ENCODE results near the gene CDCA3. TPM values are rescaled to one million over a fixed set of nuclear protein-coding genes. Genes with fewer than 3 reads are reported as not detected.
A peak's percentile ranks its signal among the peaks of the same experiment; 100 is the strongest.

The CDCA3 gene
- total and polyA plus RNA-seq, 7 donors = 0.21 to 3.3 (median 0.86) TPM; not detected in 1

DNA sequence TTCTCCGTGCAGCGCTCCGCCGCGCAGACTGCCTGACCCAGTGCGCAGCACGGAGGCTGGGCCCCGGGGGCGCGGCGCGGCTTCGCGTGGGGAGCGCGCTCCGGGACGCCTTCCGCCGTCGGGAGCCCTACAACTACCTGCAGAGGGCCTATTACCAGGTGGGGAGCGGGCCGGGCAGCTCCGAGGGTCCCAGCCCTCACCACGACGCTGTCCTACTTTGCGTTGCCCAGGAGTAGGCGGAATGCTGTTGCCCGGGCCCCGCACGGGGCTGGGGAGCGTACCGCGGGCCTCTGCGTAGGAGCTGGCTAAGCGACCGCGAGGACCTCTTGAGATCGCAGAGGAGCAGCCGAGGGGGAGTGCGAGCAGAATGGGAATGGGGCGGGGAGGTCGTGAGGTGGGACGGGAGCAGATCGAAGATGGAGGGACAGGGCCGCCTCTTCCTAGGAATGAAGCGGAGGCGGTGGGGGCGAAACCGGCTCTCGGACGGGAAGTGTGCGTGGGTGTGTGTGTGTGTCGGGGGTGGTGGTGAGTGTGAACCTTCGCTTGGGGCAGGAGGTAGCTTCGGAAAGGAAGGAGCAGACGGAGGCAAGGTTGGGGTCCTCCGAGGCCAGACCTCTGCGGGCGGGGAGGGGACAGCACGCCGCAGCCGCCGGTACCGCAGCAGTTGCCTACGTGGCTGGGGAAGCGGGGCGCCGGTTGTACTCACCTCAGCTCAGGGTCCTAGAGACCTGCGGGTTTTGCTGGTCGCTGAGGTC lies 22.1 kb downstream of the CDCA3 start:
- peak in 1 of 2 donors; percentile 45 for DNase-seq
- intact Hi-C loops (cut with DNase I) = loop anchor here (5.0 to 10.0 kb wide), 3 partner anchors 74 to 212 kb away; partner anchors contain the start of gene MLF2 (in 2 of the 2)
- peaks cover 3% of the 10 kb centered on the region for H3K4me1 ChIP-seq

DNA sequence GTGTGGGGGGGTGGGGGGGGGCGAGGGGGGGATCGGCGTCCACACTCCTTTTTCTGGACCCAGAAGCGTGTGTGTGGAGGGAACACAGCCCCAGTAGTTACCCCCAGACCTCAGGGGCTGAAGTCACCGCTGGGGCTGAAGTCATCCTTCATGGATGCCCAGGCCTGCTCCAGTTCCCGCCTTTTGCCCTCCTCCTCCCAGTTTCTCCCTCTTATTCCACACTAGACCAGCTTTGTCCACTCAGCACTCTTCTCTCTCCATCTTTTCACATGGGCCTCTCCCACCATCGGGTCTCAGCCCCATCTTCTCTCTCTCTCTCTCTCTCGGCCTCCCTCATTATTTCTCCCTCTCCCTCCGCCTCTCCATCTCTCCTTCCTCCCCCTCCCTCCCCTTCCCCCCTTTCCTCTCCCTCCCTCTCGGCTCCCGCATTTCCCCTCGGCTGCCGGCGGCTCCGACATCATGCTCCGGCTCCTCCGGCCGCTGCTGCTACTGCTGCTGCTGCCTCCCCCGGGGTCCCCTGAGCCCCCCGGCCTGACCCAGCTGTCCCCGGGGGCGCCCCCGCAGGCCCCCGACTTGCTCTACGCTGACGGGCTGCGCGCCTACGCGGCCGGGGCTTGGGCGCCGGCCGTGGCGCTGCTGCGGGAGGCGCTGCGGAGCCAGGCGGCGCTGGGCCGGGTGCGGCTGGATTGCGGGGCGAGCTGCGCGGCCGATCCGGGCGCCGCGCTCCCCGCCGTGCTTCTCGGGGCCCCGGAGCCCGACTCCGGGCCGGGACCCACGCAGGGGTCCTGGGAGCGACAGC lies 22.9 kb downstream of the CDCA3 start, which contains the start of gene P3H3:
P3H3 (plus strand) TSS at position 426 of the 799 bp plus-strand sequence; CDS start at position 460, 34 bp downstream.
- Histone ChIP-seq H3K27me3 (ENCODE audit: insufficient read depth in 3 of 3, low read length in 2 of 3) (peaks cover 0 to 57% (median 6%) of the 10 kb centered on the region in 3 donors), H3K9me3 (no peaks in the 10 kb centered on the region), H3K4me1 (peaks cover 3% of the 10 kb centered on the region), H3K4me3 (peak within 1 kb of the TSS; percentile 76), H3K36me3 (ENCODE audit: insufficient read depth in 1 of 2, low read depth in 1 of 2) (no peaks in the 10 kb centered on the region), H3K27ac (no peak within 1 kb of the TSS)
- intact Hi-C loops (cut with DNase I) = loop anchor here (2.0 to 10.0 kb wide), 4 partner anchors 73 to 211 kb away; partner anchors contain the start of gene MLF2 (in 2 of the 2)
- 1 to 2% (median 1%) methylated on average over 39 to 60 of the region's 60 CpGs for WGBS, 3 donors
- TF ChIP-seq, protein P1, sequence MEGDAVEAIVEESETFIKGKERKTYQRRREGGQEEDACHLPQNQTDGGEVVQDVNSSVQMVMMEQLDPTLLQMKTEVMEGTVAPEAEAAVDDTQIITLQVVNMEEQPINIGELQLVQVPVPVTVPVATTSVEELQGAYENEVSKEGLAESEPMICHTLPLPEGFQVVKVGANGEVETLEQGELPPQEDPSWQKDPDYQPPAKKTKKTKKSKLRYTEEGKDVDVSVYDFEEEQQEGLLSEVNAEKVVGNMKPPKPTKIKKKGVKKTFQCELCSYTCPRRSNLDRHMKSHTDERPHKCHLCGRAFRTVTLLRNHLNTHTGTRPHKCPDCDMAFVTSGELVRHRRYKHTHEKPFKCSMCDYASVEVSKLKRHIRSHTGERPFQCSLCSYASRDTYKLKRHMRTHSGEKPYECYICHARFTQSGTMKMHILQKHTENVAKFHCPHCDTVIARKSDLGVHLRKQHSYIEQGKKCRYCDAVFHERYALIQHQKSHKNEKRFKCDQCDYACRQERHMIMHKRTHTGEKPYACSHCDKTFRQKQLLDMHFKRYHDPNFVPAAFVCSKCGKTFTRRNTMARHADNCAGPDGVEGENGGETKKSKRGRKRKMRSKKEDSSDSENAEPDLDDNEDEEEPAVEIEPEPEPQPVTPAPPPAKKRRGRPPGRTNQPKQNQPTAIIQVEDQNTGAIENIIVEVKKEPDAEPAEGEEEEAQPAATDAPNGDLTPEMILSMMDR (IDR thresholded peaks at IDR 0.05) = no peak
- ATAC-seq (peak in 3 of 4 donors; percentile 17 to 31 (median 25)), DNase-seq (peak in 1 of 2 donors; percentile 39)

More for the DNA sequence above, 22.1 kb downstream of the CDCA3 start:
- 1 to 5% (median 2%) methylated on average over 58 to 71 of the region's 71 CpGs for WGBS, 3 donors
- Histone ChIP-seq H3K9me3 (no peaks in the 10 kb centered on the region), H3K36me3 (ENCODE audit: insufficient read depth in 1 of 2, low read depth in 1 of 2) (peaks cover 0 to 2% of the 10 kb centered on the region in 2 donors), H3K27me3 (ENCODE audit: insufficient read depth in 3 of 3, low read length in 2 of 3) (peaks cover 0 to 49% (median 6%) of the 10 kb centered on the region in 3 donors), H3K4me3 (peak overlapping the region; percentile 76), H3K27ac (no peak overlapping the region)
- TF ChIP-seq, protein P1 (IDR thresholded peaks at IDR 0.05) = no peak
- peak in 3 of 4 donors; percentile 11 to 23 (median 13) for ATAC-seq

DNA sequence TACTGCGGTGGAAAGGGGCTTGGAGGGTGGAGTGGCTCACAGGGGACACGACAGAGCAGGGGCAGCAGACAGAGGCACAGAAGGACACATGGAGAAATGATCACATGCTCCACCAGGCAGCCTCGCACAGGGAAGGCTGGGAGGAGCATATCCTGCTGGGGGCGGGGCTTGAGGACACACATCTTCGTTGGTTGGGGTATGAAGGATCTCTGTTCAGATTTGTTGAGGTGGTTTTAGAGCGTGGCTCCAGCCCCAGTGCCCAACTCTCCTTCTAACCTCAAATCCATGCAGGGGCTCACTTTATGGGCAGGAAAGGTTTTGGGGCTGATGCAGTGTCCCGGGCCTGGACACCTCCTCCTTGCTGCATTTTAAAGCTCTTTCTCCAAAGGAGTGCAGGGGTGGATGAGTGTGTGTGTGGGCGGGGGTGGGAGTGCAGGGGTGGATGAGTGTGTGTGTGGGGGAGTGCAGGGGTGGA lies 23.6 kb downstream of the CDCA3 start:
- Histone ChIP-seq H3K36me3 (ENCODE audit: insufficient read depth in 1 of 2, low read depth in 1 of 2) (no peaks in the 10 kb centered on the region), H3K4me3 (no peak overlapping the region), H3K27ac (no peak overlapping the region), H3K4me1 (peaks cover 3% of the 10 kb centered on the region), H3K27me3 (ENCODE audit: insufficient read depth in 3 of 3, low read length in 2 of 3) (peaks cover 0 to 63% (median 10%) of the 10 kb centered on the region in 3 donors), H3K9me3 (no peaks in the 10 kb centered on the region)
- ATAC-seq = peak; percentile 39 to 54 (median 42)
- TF ChIP-seq, protein P1 (IDR thresholded peaks at IDR 0.05) = no peak
- 11 to 18% (median 14%) methylated on average over 8 of the region's 8 CpGs for WGBS, 3 donors
- intact Hi-C loops (cut with DNase I) = loop anchor here (2.0 to 10.0 kb wide), 4 partner anchors 73 to 210 kb away; partner anchors contain the start of gene MLF2 (in 2 of the 2)
- peak; percentile 85 to 87 for DNase-seq

DNA sequence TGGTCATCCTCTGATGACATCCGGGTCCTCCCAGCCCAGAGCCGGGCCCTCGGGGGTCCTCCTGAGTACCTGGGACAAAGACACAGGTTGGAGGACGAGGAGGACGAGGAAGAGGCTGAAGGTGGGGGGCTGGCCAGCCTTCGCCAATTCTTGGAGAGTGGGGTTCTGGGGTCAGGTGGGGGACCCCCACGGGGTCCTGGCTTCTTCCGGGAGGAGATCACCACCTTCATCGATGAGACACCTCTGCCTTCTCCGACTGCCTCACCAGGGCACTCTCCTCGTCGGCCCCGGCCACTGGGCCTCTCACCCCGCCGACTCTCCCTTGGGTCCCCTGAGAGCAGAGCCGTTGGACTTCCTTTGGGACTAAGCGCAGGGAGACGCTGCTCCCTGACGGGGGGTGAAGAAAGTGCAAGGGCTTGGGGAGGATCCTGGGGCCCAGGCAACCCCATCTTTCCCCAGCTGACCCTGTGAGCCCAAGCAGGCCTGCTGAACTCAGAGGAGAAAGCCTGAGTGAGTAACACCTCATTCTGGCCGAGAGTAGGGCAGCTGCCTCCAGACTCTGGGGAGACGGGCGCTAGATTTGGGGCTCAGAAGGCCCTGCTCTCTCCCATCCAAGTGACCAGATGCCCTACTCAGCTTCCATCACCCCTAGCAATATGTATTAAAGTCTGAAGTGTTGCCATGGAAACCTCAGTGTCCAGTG lies 24.2 kb downstream of the CDCA3 start:
- Histone ChIP-seq H3K9me3 (no peaks in the 10 kb centered on the region), H3K27ac (no peak overlapping the region), H3K4me3 (no peak overlapping the region), H3K4me1 (peaks cover 3% of the 10 kb centered on the region), H3K36me3 (ENCODE audit: insufficient read depth in 1 of 2, low read depth in 1 of 2) (no peaks in the 10 kb centered on the region), H3K27me3 (ENCODE audit: insufficient read depth in 3 of 3, low read length in 2 of 3) (peaks cover 0 to 69% (median 13%) of the 10 kb centered on the region in 3 donors)
- TF ChIP-seq, protein P1 (IDR thresholded peaks at IDR 0.05) = no peak
- ATAC-seq = no peak
- 71 to 77% (median 74%) methylated on average over 22 of the region's 22 CpGs for WGBS, 3 donors
- DNase-seq = no peak
- intact Hi-C loops (cut with DNase I) = loop anchor here (2.0 to 10.0 kb wide), 4 partner anchors 72 to 210 kb away; partner anchors contain the start of gene MLF2 (in 2 of the 2)

Data from psoas muscle (tissue), 8 donors.